Measurements from ENCODE around the gene ABAT. TPM values are rescaled to one million over a fixed set of nuclear protein-coding genes. Genes with fewer than 3 reads are reported as not detected.

ABAT gene
- total and polyA plus RNA-seq, 2 donors (not counting 1 experiment from before 2014, with no cell fraction given), result 6.2 to 14.3 TPM

DNA sequence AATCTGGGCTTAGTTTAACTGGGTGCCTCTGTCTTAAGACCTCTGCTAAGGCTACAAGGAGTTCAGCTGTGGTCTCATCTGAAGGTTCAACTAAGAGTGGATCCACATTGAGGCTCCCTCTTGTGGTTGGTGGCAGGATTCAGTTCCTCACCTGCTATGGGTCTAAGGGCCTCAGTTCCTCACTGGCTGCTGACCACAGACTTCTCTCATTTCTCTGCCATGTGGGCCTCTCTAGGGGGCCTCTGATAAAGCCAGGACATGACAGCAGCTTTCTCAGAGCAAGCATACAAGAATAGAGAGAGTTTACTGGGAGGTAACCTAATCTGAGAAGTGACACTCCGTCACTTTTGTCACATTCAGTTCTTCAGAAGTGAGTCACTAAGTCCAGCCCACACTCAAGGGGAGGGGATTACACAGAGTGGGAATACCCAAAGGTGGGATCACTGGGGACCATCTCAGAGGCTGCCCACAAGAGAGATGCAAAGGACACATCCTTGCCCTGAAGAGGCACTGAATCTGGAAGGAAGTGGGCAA, 19.2 kb upstream of the ABAT start:
- ChIA-PET POLR2A (no interaction called here), CTCF (no interaction called here)
- H3K4me3 Mint-ChIP-seq, result no peak overlapping the region
- Histone ChIP-seq H3K27ac (ENCODE audit: low read length in 2 of 2) (no peak overlapping the region), H3K36me3 (replicated peaks in 1 of 2; ENCODE audit: control extremely low read depth in 1 of 2, control insufficient read depth in 1 of 2, extremely low read depth in 1 of 2, insufficient read depth in 2 of 2, low read length in 1 of 2) (no peaks in the 10 kb centered on the region), H3K9me3 (ENCODE audit: control extremely low read depth in 1 of 3, control insufficient read depth in 2 of 3, insufficient read depth in 1 of 3, low read length in 2 of 3) (peaks cover 0 to 2% (median 0%) of the 10 kb centered on the region in 3 donors), H3K79me2 (ENCODE audit: control insufficient read depth, insufficient read depth, low read length) (no peaks in the 10 kb centered on the region), H3K4me3 (ENCODE audit: control extremely low read depth in 1 of 5, extremely low read depth in 1 of 5, insufficient read depth in 1 of 5, low read depth in 2 of 5, low read length in 4 of 5) (no peak overlapping the region), H2AFZ (ENCODE audit: insufficient read depth, low read depth, low read length, poor library complexity, severe bottlenecking) (no peak overlapping the region), H3K4me1 (ENCODE audit: control insufficient read depth in 2 of 2, insufficient read depth in 2 of 2, low read length in 2 of 2) (no peaks in the 10 kb centered on the region), H4K20me1 (ENCODE audit: control insufficient read depth, insufficient read depth, low read length, poor library complexity, severe bottlenecking) (no peaks in the 10 kb centered on the region), H3K27me3 (replicated peaks in 1 of 4; ENCODE audit: control extremely low read depth in 1 of 4, control insufficient read depth in 3 of 4, insufficient read depth in 4 of 4, low read length in 3 of 4) (no peaks in the 10 kb centered on the region), H3K9ac (ENCODE audit: low read length) (no peak overlapping the region), H3K4me2 (replicated peaks; ENCODE audit: low read depth, low read length, poor library complexity, severe bottlenecking) (no peak overlapping the region)
- no peak for TF ChIP-seq EZH2 (IDR thresholded peaks at IDR 0.05; ENCODE audit: borderline replicate concordance, insufficient read depth, low read depth, low read length, poor library complexity, severe bottlenecking)
- TF ChIP-seq, protein P1, sequence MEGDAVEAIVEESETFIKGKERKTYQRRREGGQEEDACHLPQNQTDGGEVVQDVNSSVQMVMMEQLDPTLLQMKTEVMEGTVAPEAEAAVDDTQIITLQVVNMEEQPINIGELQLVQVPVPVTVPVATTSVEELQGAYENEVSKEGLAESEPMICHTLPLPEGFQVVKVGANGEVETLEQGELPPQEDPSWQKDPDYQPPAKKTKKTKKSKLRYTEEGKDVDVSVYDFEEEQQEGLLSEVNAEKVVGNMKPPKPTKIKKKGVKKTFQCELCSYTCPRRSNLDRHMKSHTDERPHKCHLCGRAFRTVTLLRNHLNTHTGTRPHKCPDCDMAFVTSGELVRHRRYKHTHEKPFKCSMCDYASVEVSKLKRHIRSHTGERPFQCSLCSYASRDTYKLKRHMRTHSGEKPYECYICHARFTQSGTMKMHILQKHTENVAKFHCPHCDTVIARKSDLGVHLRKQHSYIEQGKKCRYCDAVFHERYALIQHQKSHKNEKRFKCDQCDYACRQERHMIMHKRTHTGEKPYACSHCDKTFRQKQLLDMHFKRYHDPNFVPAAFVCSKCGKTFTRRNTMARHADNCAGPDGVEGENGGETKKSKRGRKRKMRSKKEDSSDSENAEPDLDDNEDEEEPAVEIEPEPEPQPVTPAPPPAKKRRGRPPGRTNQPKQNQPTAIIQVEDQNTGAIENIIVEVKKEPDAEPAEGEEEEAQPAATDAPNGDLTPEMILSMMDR (IDR thresholded peaks at IDR 0.05), result peak; percentile 9
- H3K27me3 Mint-ChIP-seq, result no peaks in the 10 kb centered on the region
- H3K27ac Mint-ChIP-seq, result peak overlapping the region; percentile 10
- intact Hi-C loops (cut with micrococcal nuclease), result no loop called here
- DNase-seq (peak; percentile 24), ATAC-seq (ENCODE audit: low read depth) (peak; percentile 24)
- H3K4me1 Mint-ChIP-seq, result peaks cover 3% of the 10 kb centered on the region
- no peaks in the 10 kb centered on the region for H3K9me3 Mint-ChIP-seq (ENCODE audit: insufficient read depth)
- 83% methylated on average over 1 of the region's 1 CpG for WGBS (ENCODE audit: insufficient coverage)

DNA sequence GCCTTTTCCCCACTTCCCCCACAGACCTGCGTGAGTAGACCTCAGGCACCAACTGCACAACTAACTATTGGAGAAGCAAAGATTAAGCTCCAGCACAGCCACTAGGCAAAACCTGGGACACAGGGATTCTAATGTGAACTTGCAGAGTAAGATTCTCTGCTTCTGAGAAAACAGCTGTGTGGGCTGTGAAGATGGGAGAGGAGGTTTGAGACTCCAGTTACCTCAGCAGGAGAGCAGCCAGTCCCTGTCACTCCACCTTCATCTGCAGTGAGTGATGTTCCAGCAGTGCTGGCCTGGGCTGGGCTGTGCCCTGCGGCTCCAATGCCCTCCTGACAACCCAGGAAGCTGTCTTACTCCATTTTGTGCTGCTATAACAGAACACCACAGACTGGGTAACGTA, 18.0 kb upstream of the ABAT start:
- no peaks in the 10 kb centered on the region for H4K20me1 ChIP-seq (ENCODE audit: control insufficient read depth, insufficient read depth, low read length, poor library complexity, severe bottlenecking)
- DNase-seq (no peak), ATAC-seq (ENCODE audit: low read depth) (no peak)
- H3K27me3 ChIP-seq (replicated peaks in 1 of 4; ENCODE audit: control extremely low read depth in 1 of 4, control insufficient read depth in 3 of 4, insufficient read depth in 4 of 4, low read length in 3 of 4), result no peaks in the 10 kb centered on the region
- H3K27me3 Mint-ChIP-seq, result no peaks in the 10 kb centered on the region
- H3K9me3 ChIP-seq (ENCODE audit: control extremely low read depth in 1 of 3, control insufficient read depth in 2 of 3, insufficient read depth in 1 of 3, low read length in 2 of 3), result peaks cover 0 to 2% (median 0%) of the 10 kb centered on the region in 3 donors
- H3K4me1 ChIP-seq (ENCODE audit: control insufficient read depth in 2 of 2, insufficient read depth in 2 of 2, low read length in 2 of 2), result no peaks in the 10 kb centered on the region
- no peaks in the 10 kb centered on the region for H3K79me2 ChIP-seq (ENCODE audit: control insufficient read depth, insufficient read depth, low read length)
- H3K9ac ChIP-seq (ENCODE audit: low read length), result no peak overlapping the region
- ChIA-PET POLR2A (no interaction called here), CTCF (interaction anchor here (0.6 to 1.4 kb wide), 2 partner anchors 135 to 223 kb away, joined by 3 read pairs; no protein-coding TSS in a partner anchor)
- H3K4me3 ChIP-seq (ENCODE audit: control extremely low read depth in 1 of 5, extremely low read depth in 1 of 5, insufficient read depth in 1 of 5, low read depth in 2 of 5, low read length in 4 of 5), result no peak overlapping the region
- TF ChIP-seq, protein P1 (IDR thresholded peaks at IDR 0.05), result no peak
- no peak for TF ChIP-seq EZH2 (IDR thresholded peaks at IDR 0.05; ENCODE audit: borderline replicate concordance, insufficient read depth, low read depth, low read length, poor library complexity, severe bottlenecking)
- no peak overlapping the region for H3K4me2 ChIP-seq (replicated peaks; ENCODE audit: low read depth, low read length, poor library complexity, severe bottlenecking)
- WGBS (ENCODE audit: insufficient coverage), result no CpG with 5 or more reads among the region's 3 CpGs
- H3K27ac Mint-ChIP-seq, result no peak overlapping the region
- H3K27ac ChIP-seq (ENCODE audit: low read length in 2 of 2), result no peak overlapping the region
- H3K4me3 Mint-ChIP-seq, result no peak overlapping the region
- no peaks in the 10 kb centered on the region for H3K9me3 Mint-ChIP-seq (ENCODE audit: insufficient read depth)
- H3K4me1 Mint-ChIP-seq, result peaks cover 3% of the 10 kb centered on the region
- no peaks in the 10 kb centered on the region for H3K36me3 ChIP-seq (replicated peaks in 1 of 2; ENCODE audit: control extremely low read depth in 1 of 2, control insufficient read depth in 1 of 2, extremely low read depth in 1 of 2, insufficient read depth in 2 of 2, low read length in 1 of 2)
- no peak overlapping the region for H2AFZ ChIP-seq (ENCODE audit: insufficient read depth, low read depth, low read length, poor library complexity, severe bottlenecking)
- intact Hi-C loops (cut with micrococcal nuclease), result no loop called here

Data from B cell (primary cell).